Measurements from ENCODE around the gene CAMKK2.
A peak's percentile ranks its signal among the peaks of the same experiment; 100 is the strongest.
"Not testable (repeated sequence)": the region's sequence is repeated elsewhere in the genome, so short reads cannot be mapped to it uniquely, and the experiment has no call there.

CAMKK2 gene

GRCh38 chr12:121223292-121224285, 72.9 kb downstream of the CAMKK2 start:
- no peak for DNase-seq (ENCODE audit: low spot score)

DNA sequence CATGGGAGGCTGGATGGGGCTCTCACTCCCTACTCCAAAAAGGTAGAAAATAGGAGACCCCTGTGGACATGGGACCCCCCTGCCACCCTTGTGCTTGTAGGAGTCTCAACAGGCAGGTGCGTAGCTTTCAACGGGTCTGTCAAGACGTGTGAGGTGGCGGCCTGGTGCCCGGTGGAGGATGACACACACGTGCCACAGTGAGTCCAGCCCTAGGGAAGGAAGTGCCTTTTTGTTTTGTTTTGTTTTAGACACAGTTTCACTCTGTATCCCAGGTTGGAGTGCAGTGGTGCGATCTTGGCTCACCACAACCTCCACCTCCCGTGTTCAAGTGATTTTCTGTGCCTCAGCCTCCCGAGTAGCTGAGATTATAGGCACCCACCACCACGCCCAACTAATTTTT, 73.7 kb downstream of the CAMKK2 start:
- DNase-seq (ENCODE audit: low spot score): no peak

DNA sequence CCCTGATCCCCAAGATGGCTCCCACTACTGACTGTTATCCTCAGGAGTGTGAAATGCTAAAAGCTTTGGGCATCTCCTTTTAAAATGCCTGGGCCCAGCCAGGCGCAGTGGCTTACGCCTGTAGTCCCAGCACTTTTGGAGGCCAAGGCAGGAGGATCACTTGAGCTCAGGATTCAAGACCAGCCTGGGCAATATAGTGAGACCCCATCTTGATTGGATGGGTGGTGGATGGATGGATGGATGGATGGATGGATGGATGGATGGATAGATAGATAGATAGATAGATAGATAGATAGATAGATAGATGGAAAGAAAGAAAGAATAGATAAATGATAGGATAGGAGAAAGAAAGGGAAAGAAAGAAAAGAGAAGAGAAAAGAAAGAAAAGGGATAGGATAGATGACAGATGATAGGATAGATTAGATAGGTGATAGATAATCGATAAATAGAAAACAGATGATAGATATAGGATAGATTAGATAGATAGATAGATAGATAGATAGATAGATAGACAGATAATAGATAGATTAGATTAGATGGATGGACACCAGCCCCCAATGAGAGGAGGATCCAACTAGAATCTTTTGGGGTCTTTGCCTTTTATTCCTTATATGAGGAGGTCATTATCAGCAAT, 77.0 kb downstream of the CAMKK2 start:
- no peak for DNase-seq (ENCODE audit: low spot score)

GRCh38 chr12:121218588-121219352, 77.7 kb downstream of the CAMKK2 start:
- DNase-seq (ENCODE audit: low spot score): no peak

- DNase-seq (ENCODE audit: low spot score): no peak
These were observed 78.7 kb downstream of the CAMKK2 start for GRCh38 chr12:121217761-121218160.

DNA sequence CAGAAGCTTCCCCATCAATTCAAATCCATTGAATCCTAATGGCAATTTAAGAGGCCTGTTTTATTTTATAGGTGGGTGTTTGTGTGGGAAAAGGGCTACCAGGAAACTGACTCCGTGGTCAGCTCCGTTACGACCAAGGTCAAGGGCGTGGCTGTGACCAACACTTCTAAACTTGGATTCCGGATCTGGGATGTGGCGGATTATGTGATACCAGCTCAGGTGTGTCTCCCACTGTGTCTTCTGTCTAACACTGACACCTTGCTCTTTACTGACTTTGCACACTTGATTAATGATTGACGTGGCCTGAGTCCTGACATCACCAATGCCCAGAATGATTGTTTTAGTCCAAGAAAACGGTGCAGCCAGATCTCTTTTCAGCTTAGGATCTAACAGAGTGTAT, 79.4 kb downstream of the CAMKK2 start:
- DNase-seq (ENCODE audit: low spot score): no peak

- DNase-seq (ENCODE audit: low spot score): no peak
These were observed 80.4 kb downstream of the CAMKK2 start for GRCh38 chr12:121216102-121216501.

DNA sequence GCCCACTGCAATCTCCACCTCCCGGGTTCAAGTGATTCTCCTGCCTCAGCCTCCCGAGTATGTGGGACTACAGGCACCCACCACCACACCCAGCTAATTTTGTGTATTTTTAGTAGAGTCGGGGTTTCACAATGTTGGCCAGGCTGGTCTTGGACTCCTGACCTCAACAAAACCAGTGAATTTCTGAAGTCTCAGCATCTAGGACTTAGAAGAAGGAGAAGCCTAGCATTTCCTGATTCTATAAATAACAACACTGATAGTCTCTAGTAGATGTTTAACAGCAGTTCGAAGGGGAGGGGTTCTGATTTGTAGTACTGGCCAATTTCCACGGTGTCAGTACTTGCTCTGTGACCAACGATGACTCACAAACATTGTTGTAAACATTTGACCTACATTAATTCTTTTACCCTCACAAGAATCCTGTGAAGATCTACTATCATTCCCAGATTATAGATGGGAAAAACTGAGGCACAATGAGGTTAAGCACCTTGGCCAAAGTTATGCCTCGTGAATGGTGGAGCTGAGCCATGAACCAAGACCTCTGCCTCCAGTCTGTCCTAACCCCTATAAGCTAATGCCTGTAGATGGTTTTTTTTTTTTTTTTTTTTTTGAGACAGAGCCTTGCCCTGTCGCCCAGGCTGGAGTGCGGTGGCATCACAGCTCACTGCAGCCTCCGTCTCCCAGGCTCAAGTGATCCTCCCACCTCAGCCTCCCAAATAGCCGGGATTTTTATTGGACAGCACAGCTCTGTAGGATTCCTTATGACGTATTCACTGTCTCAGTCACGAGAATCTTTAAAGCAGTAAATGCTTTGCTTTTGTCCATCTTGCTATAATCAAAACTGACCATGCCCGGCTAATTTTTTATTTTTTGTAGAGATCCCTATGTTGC, 81.4 kb downstream of the CAMKK2 start:
- DNase-seq (ENCODE audit: low spot score): peak; percentile 80

- peak; percentile 29 for DNase-seq (ENCODE audit: low spot score)
These were observed 82.2 kb downstream of the CAMKK2 start for GRCh38 chr12:121214166-121214777.

DNA sequence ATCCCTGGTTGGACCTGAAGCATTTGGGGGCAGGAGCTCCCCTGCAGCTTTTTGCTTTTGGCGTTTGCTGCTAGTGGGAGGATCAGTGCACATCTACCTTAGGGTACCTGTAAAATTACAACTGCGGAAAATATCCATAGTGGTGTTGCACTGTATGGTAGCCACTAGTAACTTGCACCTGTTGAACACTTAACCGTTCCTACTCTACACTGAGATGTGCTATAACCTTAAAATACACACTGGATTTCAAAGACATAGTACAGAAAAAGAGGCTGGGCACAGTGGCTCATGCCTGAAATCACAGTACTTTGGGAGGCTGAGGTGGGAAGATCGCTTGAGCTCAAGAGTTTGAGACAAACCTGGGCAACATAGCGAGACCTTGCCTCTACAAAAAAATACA, 83.6 kb downstream of the CAMKK2 start:
- no peak for DNase-seq (ENCODE audit: low spot score)

- peak; percentile 93 for DNase-seq (ENCODE audit: low spot score)
These were observed 86.6 kb downstream of the CAMKK2 start, which contains the start of gene P2RX4 for GRCh38 chr12:121209624-121210572. TSS of gene P2RX4 (plus strand) at chr12:121210129. CDS start at chr12:121210165, 36 bp downstream.

DNA sequence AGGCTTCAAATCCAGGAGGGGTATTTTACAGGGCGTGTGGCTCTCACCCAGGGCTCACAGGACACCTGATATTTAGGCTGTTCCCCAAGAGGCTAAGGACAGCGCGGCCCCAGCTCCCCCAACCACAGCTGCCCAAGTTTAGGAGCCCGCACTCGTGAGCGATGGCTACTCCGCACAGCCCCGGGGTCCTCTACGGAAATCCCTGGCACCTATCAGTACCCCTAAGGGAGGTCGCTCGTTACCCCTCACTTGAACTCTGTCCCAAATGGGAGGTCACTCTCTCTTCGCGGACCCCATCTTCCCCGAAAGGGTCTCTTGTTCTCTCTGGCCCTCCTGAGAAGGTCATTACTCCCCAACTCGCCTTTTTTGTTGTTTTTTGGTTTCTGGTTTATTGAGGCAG, 87.3 kb downstream of the CAMKK2 start:
- no peak for DNase-seq (ENCODE audit: low spot score)

- not testable (repeated sequence) for DNase-seq (ENCODE audit: low spot score)
These were observed 87.9 kb downstream of the CAMKK2 start for GRCh38 chr12:121208571-121208970.

DNA sequence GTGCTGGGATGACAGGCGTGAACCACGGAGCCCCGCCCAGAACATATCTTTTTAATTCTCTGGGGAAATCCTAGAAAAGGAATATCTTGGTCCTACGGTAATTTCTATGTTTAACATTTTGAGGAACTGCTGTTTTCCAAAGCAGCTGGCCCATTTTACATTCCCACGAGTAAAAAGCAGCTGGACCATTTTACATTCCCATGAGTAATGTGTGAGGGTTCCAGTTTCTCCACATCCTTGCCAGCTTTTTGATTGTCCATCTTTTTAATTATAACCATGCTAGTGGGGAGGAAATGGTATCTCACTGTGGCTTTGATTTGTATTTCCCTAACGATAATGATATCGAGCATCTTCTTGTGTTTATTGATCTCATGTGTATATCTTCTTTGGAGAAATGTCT, 91.0 kb downstream of the CAMKK2 start:
- no peak for DNase-seq (ENCODE audit: low spot score)

DNA sequence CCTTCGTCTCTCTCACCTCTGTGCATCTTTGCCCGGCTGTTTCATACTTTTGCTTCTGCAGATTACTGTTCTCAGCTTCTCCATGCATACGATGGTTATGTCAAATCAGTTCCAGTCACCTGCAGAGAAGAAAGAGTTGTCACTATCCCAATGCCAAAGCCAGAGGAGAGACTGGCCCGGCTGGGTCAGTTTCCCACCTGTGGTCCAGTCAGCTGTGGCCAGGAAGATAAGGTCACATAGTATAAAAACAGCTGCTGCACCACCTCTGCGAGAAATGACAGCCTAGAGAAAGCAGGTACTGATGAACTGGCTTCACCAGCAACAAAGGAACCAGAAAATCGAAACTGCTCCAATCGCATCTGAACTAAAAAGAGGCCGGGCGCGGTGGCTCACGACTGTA, 93.0 kb downstream of the CAMKK2 start:
- no peak for DNase-seq (ENCODE audit: low spot score)

- no peak for DNase-seq (ENCODE audit: low spot score)
These were observed 93.8 kb downstream of the CAMKK2 start for GRCh38 chr12:121202407-121203355.

DNA sequence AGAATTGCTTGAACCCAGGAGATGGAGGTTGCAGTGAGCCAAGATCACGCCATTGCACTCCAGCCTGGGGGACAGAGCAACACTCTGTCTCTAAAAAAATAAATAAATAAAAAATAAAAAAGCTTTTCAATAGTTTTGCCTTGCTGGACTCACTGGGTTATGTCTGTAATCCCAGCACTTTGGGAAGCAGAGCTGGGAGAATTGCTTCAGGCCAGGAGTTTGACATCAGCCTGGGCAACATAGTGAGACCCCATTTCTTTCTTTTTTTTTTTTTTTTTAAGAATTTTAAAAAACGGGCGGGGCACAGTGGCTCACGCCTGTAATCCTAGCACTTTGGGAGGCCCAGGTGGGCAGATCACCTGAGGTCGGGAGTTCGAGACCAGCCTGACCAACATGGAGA, 95.4 kb downstream of the CAMKK2 start:
- not testable (repeated sequence) for DNase-seq (ENCODE audit: low spot score)

- no peak for DNase-seq (ENCODE audit: low spot score)
These were observed 97.6 kb downstream of the CAMKK2 start for GRCh38 chr12:121198949-121199348.

DNA sequence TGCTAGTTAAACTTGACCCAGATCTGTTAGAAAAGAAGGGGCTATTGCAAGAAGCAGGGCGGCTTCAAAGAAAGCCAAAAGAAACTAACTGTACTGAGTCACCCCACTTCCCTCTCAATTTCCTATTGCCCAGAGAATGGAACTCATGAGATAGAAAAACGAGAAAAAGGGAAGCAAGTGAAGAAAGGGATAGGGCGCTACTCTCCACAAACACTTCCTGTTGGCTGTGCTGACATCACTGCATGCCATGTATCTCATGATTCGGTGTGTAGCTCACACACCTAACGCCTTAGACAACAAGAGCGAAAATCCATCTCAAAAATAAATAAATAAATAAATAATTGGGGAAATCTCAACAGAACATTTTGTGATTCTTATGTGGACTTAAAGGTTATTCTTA, 99.6 kb downstream of the CAMKK2 start:
- no peak for DNase-seq (ENCODE audit: low spot score)
